Activated CD4-positive, alpha-beta memory T cell treated with anti-CD3 and anti-CD28 coated beads for 36 hours (primary cell): ENCODE data around the gene MAMLD1. TPM values are rescaled to one million over a fixed set of nuclear protein-coding genes. Genes with fewer than 3 reads are reported as not detected.

Source experiments
- CTCF ChIA-PET: fragments of 350-600 bp; sonication (Branson Sonifier 250); formaldehyde crosslinking; loops from one replicate; lab custom pipeline; 2021; ENCODE audit warnings: antibody characterized with exemption, inconsistent platforms; lab: Charles Lee
- POLR2A ChIA-PET: fragments of 350-600 bp; sonication (Branson Sonifier 250); formaldehyde crosslinking; loops from one replicate; lab custom pipeline; 2021; ENCODE audit warnings: antibody characterized with exemption; lab: Charles Lee
- DNase-seq: peaks from one replicate; pipeline ENCODE4 v3.0.0-alpha.2; 2020
- H3K27ac Mint-ChIP-seq: one replicate; pipeline ENCODE4 v1.8.0; 2021; ENCODE audit warnings: mixed read lengths
- H3K27me3 Mint-ChIP-seq: one replicate; pipeline ENCODE4 v1.8.0; 2021; ENCODE audit warnings: mixed read lengths
- H3K36me3 Mint-ChIP-seq: one replicate; pipeline ENCODE4 v1.8.0; 2021; ENCODE audit warnings: mixed read lengths
- H3K4me1 Mint-ChIP-seq: one replicate; pipeline ENCODE4 v1.8.0; 2021; ENCODE audit warnings: low read depth, mixed read lengths
- H3K4me3 Mint-ChIP-seq: one replicate; pipeline ENCODE4 v1.8.0; 2021; ENCODE audit warnings: mild to moderate bottlenecking, mixed read lengths
- H3K9me3 Mint-ChIP-seq: one replicate; pipeline ENCODE4 v1.8.0; 2021; ENCODE audit warnings: mixed read lengths
- intact Hi-C: fragments of 100-400 bp; cut with micrococcal nuclease; formaldehyde crosslinking; loops from one replicate; pipeline ENCODE4 v1.15.1; 2023
- total RNA-seq, 2 experiments: library from RNA; stranded (reverse); gene quantifications; one replicate each; pipeline ENCODE4 v1.2.3, GENCODE V29; 2021

MAMLD1 gene
- total RNA-seq, 2 experiments from 2014 or later, result 2.1 to 2.2 TPM

DNA sequence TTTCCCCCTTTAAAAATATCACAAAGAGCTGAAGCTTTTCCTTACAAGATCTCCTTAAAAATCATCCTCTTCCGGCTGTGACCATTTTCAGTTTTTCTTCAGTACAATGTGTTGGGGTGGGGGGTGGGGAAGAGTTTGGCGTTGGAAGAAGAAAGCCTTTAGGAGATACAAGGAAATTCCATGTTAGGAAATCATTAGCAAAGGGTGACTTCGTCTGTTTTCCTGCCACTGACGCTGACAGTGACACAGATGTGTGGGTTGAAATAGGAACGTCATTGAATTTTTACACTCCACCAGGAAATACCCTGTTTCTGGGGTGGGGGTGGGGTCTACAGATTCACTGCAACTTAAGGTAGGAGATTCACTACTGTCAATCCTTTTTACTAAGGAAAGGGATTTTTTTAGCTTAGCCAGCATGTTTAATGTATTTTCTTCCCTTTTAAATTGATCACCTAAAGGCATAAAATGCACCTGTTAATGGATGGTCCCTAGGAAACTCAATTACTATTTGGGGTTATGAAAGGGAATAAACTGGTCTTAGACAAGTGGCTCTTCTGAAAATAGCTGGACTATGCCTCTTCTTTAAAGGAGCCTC lies 3.9 kb downstream of the MAMLD1 start:
- POLR2A ChIA-PET, result interaction anchor here (0.6 to 0.7 kb wide), 2 partner anchors 112 to 191 kb away, joined by 3 to 5 read pairs; no protein-coding TSS in a partner anchor
- CTCF ChIA-PET, result interaction anchor here (0.6 to 1.4 kb wide), 2 partner anchors 204 to 328 kb away, joined by 3 to 4 read pairs; no protein-coding TSS in a partner anchor
- peak; percentile 25 for DNase-seq

DNA sequence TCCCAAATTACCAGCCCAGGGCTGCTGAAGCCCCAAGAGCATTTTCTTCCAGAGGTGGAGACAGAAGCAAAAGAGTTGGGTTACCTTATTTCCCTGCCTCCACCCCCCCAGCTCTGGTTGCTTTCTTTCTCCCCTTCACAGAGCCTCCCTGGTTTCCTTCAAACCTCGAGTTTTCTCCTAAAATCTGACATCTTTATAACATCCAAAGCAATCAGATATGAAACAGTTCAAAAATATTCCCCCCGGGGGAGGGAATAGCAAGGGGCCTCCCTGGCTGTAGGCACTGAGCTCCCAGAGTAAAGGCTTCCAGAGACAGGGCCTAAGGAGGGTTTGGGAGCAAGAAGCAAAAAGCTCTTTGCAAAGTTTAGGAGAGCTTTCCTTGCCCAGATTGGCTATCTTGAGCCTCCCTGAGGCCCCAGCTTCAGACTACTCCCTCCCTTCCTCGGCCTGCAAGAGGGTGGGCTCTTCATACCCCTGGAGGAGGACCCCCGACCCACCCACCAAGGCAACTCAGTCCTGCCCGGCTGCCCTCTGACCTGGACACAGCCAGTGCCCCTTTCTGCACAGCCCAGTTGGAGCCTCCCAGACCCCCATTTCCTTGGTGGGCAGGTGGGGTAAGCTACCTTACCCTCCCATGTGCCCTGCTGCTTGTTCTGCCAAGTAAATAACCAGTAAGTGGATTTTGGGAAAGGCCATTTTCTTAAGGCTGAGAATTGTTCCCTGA lies 7.6 kb downstream of the MAMLD1 start:
- ChIA-PET POLR2A (no interaction called here), CTCF (no interaction called here)
- Mint-ChIP-seq H3K27ac (no peak overlapping the region), H3K4me1 (peaks cover 11% of the 10 kb centered on the region), H3K4me3 (no peak overlapping the region), H3K36me3 (no peaks in the 10 kb centered on the region), H3K9me3 (no peaks in the 10 kb centered on the region), H3K27me3 (no peaks in the 10 kb centered on the region)
- intact Hi-C loops, result no loop called here
- no peak for DNase-seq

More for the DNA sequence above, 3.9 kb downstream of the MAMLD1 start:
- H3K9me3 Mint-ChIP-seq, result no peaks in the 10 kb centered on the region
- intact Hi-C loops, result no loop called here
- no peaks in the 10 kb centered on the region for H3K27me3 Mint-ChIP-seq
- no peaks in the 10 kb centered on the region for H3K36me3 Mint-ChIP-seq
- peak overlapping the region; percentile 64 for H3K27ac Mint-ChIP-seq
- H3K4me3 Mint-ChIP-seq, result peak overlapping the region; percentile 78
- H3K4me1 Mint-ChIP-seq, result peaks cover 15% of the 10 kb centered on the region

DNA sequence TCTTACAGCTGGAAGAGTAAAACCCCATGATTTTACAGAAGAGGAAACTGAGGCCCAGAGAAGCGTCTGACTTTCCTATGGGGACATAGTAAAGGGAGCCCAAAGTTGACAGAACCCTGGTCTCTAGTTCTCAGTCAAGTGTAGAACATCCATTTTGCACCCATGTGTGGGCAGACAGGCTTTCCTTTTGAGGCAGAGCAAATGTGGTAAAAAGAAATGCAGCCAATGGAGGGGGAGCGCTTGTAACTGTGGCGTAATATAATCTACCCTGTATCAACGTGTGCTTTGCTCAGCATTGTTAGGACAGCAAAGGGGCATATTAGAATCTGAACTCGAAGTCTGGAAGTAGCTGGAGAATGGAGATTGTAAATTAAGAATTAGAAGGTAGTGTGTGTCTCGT lies 8.8 kb downstream of the MAMLD1 start:
- no peaks in the 10 kb centered on the region for H3K9me3 Mint-ChIP-seq
- POLR2A ChIA-PET, result no interaction called here
- H3K27ac Mint-ChIP-seq, result no peak overlapping the region
- intact Hi-C loops, result no loop called here
- H3K4me3 Mint-ChIP-seq, result no peak overlapping the region
- H3K4me1 Mint-ChIP-seq, result peaks cover 2% of the 10 kb centered on the region
- H3K36me3 Mint-ChIP-seq, result no peaks in the 10 kb centered on the region
- no peak for DNase-seq
- CTCF ChIA-PET, result no interaction called here
- no peaks in the 10 kb centered on the region for H3K27me3 Mint-ChIP-seq

DNA sequence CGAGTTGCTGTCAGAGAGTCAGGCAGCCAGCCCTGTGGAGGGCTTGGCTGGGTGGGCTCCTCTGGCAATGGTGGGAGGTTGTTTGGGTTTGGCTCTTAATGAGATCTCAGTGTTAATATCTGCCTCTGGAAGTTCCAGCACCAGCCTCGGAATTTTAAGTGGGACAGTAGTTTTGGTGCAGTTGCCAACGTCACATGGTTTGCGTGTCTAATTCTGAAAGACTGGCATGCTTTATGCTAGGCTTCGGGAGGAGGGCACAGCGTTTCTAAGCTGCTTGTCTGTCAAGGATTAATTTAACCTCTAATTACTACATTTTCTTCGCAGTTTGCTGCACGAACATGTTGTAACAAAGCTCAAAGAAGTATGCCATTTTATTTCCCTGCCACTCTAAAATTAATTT lies 9.2 kb downstream of the MAMLD1 start:
- intact Hi-C loops, result no loop called here
- Mint-ChIP-seq H3K36me3 (no peaks in the 10 kb centered on the region), H3K4me1 (no peaks in the 10 kb centered on the region), H3K9me3 (no peaks in the 10 kb centered on the region), H3K27ac (no peak overlapping the region), H3K27me3 (no peaks in the 10 kb centered on the region), H3K4me3 (no peak overlapping the region)
- ChIA-PET POLR2A (no interaction called here), CTCF (no interaction called here)
- DNase-seq, result no peak

DNA sequence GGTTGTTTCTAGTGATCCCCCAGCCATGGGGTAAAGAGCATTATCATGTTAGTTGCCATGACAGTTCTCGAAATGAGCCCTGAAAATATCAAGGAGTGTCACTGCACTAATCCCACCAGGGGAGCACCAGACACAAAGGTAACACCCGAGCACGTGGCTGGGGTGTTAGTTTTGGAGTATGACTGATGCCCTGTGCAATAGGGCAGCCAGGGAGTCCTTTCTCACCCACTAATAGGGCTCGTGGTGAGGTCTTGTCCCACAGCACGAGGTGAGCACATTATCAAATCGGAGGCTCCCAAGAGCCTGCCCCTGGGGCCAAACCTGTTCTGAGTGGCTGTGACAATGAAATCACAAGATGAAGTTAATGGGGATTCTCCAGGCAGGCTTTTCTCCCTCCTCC lies 9.6 kb downstream of the MAMLD1 start:
- Mint-ChIP-seq H3K9me3 (no peaks in the 10 kb centered on the region), H3K4me3 (no peak overlapping the region), H3K4me1 (no peaks in the 10 kb centered on the region), H3K27me3 (no peaks in the 10 kb centered on the region), H3K36me3 (no peaks in the 10 kb centered on the region), H3K27ac (no peak overlapping the region)
- CTCF ChIA-PET, result no interaction called here
- intact Hi-C loops, result no loop called here
- no peak for DNase-seq
- POLR2A ChIA-PET, result no interaction called here

DNA sequence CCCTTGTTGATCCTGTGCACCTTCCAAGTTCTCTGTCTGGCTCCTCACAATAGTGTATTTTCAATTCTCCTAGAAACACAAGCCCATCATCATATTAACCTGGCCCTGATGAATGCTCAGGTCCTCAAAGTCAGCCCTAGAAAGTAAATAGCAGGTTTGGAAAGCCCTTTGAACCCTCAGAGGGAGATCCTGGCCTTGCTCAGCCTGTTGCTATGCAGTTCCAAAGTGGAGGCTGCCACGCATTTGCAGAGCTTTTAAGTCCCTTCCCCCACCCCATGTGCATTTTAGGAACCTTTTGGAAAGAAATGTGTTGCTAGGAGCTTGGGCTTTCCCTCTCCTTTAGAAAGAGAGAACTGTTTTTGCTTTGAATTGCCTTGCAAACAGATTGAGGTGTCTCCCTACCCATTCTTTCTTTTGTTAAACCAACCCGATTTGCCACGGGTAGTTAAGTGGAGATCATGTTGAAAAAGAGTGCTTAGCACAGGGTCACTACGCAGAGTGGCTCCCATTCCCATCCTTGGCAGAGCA lies 12.2 kb downstream of the MAMLD1 start:
- DNase-seq, result no peak
- POLR2A ChIA-PET, result no interaction called here
- Mint-ChIP-seq H3K36me3 (no peaks in the 10 kb centered on the region), H3K27ac (no peak overlapping the region), H3K4me1 (no peaks in the 10 kb centered on the region), H3K4me3 (no peak overlapping the region), H3K27me3 (no peaks in the 10 kb centered on the region), H3K9me3 (no peaks in the 10 kb centered on the region)
- CTCF ChIA-PET, result interaction anchor here (1.3 kb wide), 1 partner anchor 10 kb away, joined by 3 read pairs; no protein-coding TSS in a partner anchor
- intact Hi-C loops, result no loop called here

DNA sequence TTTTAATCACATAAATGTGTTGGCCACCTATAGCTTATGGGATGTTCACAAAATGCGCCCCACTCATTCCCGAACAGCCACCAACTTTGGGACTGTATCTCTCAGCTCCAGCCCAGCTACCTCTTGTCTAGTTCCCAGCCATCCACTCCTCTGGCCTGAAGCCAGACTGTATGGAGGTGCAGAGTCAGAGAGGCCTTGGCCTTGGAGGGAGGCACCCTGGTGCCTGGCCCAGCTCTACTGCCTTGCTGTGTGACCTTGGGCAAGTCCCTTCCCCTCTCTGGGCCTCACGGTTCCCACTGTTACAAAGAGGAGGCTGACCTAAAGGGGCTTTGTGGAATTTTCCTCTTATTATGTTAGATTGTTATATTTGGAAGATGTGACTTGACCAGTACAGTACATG lies 13.9 kb downstream of the MAMLD1 start:
- Mint-ChIP-seq H3K4me1 (no peaks in the 10 kb centered on the region), H3K27me3 (no peaks in the 10 kb centered on the region), H3K27ac (no peak overlapping the region), H3K4me3 (no peak overlapping the region), H3K36me3 (no peaks in the 10 kb centered on the region), H3K9me3 (no peaks in the 10 kb centered on the region)
- ChIA-PET CTCF (no interaction called here), POLR2A (no interaction called here)
- intact Hi-C loops, result no loop called here
- no peak for DNase-seq

DNA sequence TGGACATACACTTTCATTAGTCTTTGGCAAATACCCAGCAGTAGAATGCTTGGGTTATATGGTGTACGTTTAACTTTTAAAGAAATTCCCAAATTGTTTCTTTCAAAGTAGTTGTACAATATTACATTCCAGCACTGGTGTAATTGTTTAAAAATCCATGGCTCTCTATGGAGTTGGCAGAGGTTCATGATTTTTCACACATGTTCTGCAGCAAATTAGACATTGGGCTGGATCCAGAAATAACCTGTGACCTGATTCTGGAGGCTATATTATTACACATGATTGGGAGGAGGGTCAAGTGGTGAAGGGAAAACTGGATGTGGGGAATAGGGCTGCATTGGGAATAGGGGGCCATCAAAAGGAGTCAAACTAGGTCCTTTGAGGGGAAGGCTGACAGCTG lies 41.9 kb downstream of the MAMLD1 start:
- Mint-ChIP-seq H3K27ac (no peak overlapping the region), H3K4me1 (peaks cover 8% of the 10 kb centered on the region), H3K9me3 (no peaks in the 10 kb centered on the region), H3K36me3 (no peaks in the 10 kb centered on the region), H3K4me3 (no peak overlapping the region), H3K27me3 (no peaks in the 10 kb centered on the region)
- POLR2A ChIA-PET, result no interaction called here
- CTCF ChIA-PET, result interaction anchor here (0.7 kb wide), 1 partner anchor 74 kb away, joined by 3 read pairs; no protein-coding TSS in a partner anchor
- intact Hi-C loops, result no loop called here
- no peak for DNase-seq

DNA sequence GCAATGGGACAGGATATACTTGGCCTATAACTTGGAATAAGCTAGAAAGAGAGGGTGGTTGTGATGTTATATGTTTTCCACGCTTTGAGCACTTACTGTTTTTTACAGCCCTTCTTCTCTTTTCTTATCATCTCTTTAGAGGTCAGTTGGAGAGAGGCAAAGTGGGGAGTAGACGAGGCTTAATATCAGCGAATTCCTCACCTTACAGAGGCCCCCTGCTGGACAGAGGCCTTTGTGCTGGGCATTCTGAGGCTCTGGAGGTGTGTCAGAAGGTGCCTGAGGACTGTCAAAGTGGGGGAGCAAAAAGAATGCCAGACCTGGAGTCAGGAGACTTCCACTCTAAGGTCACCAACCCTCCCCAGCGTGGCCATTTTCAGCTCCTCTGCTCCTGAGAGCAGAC lies 42.5 kb downstream of the MAMLD1 start:
- Mint-ChIP-seq H3K27ac (no peak overlapping the region), H3K4me1 (peaks cover 13% of the 10 kb centered on the region), H3K27me3 (no peaks in the 10 kb centered on the region), H3K4me3 (no peak overlapping the region), H3K36me3 (no peaks in the 10 kb centered on the region), H3K9me3 (no peaks in the 10 kb centered on the region)
- DNase-seq, result no peak
- intact Hi-C loops, result no loop called here
- CTCF ChIA-PET, result interaction anchor here (0.5 to 0.7 kb wide), 2 partner anchors 74 to 207 kb away, joined by 3 read pairs; no protein-coding TSS in a partner anchor
- POLR2A ChIA-PET, result interaction anchor here (0.6 kb wide), 1 partner anchor 316 kb away, joined by 3 read pairs; no protein-coding TSS in a partner anchor

DNA sequence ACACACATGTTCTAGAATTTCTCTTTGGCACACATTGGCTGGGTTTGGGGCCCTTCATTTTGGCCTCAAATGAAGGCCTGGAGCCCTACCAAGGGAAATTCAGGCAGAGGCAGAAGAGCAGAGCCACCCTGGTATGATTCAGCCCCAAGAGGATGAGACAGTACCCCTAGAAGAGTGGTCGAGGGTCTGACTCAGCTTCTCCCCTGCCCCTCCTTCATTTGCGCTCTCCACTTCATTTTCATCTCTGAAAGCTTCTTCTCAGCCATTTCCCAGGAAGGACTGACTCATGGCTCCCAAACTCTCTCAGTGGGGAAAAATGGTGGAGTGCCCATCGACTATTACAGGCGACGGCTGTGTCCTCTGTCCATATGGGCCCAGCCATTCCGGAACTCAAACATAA lies 43.5 kb downstream of the MAMLD1 start:
- ChIA-PET POLR2A (no interaction called here), CTCF (no interaction called here)
- H3K4me3 Mint-ChIP-seq, result no peak overlapping the region
- peaks cover 18% of the 10 kb centered on the region for H3K4me1 Mint-ChIP-seq
- no peak overlapping the region for H3K27ac Mint-ChIP-seq
- H3K9me3 Mint-ChIP-seq, result no peaks in the 10 kb centered on the region
- H3K36me3 Mint-ChIP-seq, result no peaks in the 10 kb centered on the region
- H3K27me3 Mint-ChIP-seq, result no peaks in the 10 kb centered on the region
- no peak for DNase-seq
- intact Hi-C loops, result no loop called here

DNA sequence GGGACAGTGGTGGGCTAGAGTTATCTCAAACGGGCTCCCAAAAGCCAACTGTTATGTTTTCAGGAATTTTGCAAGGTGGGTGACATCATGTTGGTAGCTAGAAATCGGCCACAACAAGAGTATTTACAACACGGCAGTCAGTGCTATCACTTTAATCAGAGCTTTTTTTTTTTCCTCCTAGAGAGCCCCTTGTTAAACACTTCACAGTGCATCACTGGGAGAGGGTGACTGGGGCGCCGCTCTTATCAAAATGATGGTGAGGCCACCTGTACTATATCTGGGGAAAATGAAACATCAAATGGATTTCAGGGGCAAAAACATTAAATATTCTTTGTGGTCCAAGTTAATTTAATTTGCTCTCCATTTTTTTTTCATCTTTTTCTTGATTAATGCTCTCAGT lies 44.9 kb downstream of the MAMLD1 start:
- H3K4me1 Mint-ChIP-seq, result peaks cover 18% of the 10 kb centered on the region
- no peak for DNase-seq
- no peak overlapping the region for H3K27ac Mint-ChIP-seq
- H3K9me3 Mint-ChIP-seq, result no peaks in the 10 kb centered on the region
- H3K27me3 Mint-ChIP-seq, result no peaks in the 10 kb centered on the region
- ChIA-PET CTCF (no interaction called here), POLR2A (no interaction called here)
- intact Hi-C loops, result no loop called here
- no peak overlapping the region for H3K4me3 Mint-ChIP-seq
- H3K36me3 Mint-ChIP-seq, result no peaks in the 10 kb centered on the region

DNA sequence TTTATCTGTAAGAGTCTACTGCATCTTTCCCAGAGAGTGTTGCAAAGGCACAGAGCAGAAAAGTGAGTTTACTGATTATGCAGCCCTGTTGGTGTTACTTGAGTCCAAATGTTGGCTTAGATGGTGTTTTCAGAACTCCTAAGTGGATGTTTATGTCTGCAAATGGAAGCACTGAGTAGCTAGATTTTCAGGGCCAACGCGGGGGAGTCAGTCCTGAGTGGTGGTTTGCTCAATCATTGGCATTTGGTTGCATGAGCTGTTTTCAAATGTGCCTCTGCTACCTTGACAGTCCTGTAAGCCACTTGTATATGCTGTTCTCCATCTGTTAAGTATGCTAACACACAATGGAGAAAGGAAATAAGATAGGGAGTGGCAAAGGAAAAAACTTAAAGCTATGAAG lies 45.4 kb downstream of the MAMLD1 start:
- intact Hi-C loops, result no loop called here
- DNase-seq, result no peak
- ChIA-PET CTCF (no interaction called here), POLR2A (no interaction called here)
- Mint-ChIP-seq H3K36me3 (no peaks in the 10 kb centered on the region), H3K4me1 (peaks cover 18% of the 10 kb centered on the region), H3K27ac (no peak overlapping the region), H3K27me3 (no peaks in the 10 kb centered on the region), H3K4me3 (no peak overlapping the region), H3K9me3 (no peaks in the 10 kb centered on the region)
